ENCODE results near the gene MYLK.

- TF ChIP-seq POLR2A (IDR thresholded peaks at IDR 0.05): no peak
- TF ChIP-seq CTCF (IDR thresholded peaks at IDR 0.05): no peak
Measured at GRCh38 chr3:123803521-123803920, 80.6 kb downstream of the MYLK start.
